HG03565 (cell line): ENCODE data around the gene PLPPR4.

ENCODE experiments used
- ATAC-seq: cut with Tn5 transposase; IDR thresholded peaks from one replicate; pipeline ENCODE4 v1.9.1; 2021; ENCODE audit warnings: mild to moderate bottlenecking, moderate library complexity; ENCODE audit not compliant: unreplicated experiment

The PLPPR4 gene

GRCh38 chr1:99347041-99347684, 82.9 kb downstream of the PLPPR4 start:
- no peak for ATAC-seq

- ATAC-seq: no peak
Measured at GRCh38 chr1:99348397-99349132, 84.3 kb downstream of the PLPPR4 start.

GRCh38 chr1:99352821-99353220, 88.5 kb downstream of the PLPPR4 start:
- no peak for ATAC-seq

DNA sequence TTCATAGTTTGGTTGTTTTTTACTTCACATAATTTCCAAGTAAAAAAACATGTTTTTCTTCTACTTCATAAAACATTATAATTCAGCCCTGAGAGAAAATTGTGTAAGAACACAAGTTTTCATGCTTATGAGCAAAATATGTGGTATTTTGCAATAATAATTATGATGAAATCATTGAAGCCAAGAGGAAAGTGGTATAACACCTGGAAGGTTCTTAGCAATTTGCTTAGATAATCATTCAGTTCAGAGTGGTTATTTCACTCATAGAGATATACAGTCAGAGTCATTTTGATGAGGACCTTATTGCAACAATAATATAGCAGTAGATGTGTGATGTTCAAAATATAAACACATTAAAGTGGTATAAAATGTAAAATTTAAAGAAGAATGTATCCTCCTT, 94.5 kb downstream of the PLPPR4 start:
- ATAC-seq: no peak
